A375 (cell line): Measurements from ENCODE around the gene LYZ. TPM values are rescaled to one million over a fixed set of nuclear protein-coding genes. Genes with fewer than 3 reads are reported as not detected.

Experiments used
- small RNA-seq: library from RNA; depleted of rRNA; stranded (forward); fragments of <200 nt; gene quantifications from one replicate; pipeline ENCODE3, GENCODE V24; 2014
- total RNA-seq: library from RNA; depleted of rRNA; stranded (reverse); fragments of >200 nt; shearing (Covaris generic); gene quantifications from 2 replicates; pipeline ENCODE4 v1.2.3, GENCODE V29; 2014; rRNA removed

Gene LYZ
- total RNA-seq, result 3.6 and 4.6 TPM in 2 replicates

GRCh38 chr12:69348162-69348938 is at the start of gene LYZ:
TSS of gene LYZ (plus strand) at chr12:69348381. CDS start at chr12:69348409, 28 bp downstream.

GRCh38 chr12:69359531-69360347 is 11.6 kb downstream of the LYZ start, which contains the start of gene YEATS4:
TSS of gene YEATS4 (plus strand) at chr12:69359743. CDS start at chr12:69359973, 230 bp downstream.

Small RNA genes within 50 kb of the gene (small RNA-seq; reads per million reads assigned to genes)
- not detected for gene RN7SL804P

Other genes with a start within 250 kb of the LYZ start
- 146 and 148 TPM in 2 replicates for gene CPSF6, start 108.8 kb upstream of the LYZ start, total RNA-seq
- gene YEATS4, start 11.4 kb downstream of the LYZ start, total RNA-seq, result 93.2 and 99.3 TPM in 2 replicates
- gene FRS2, start 122.0 kb downstream of the LYZ start, total RNA-seq, result 23.1 and 24.7 TPM in 2 replicates
- gene CCT2, start 237.1 kb downstream of the LYZ start, total RNA-seq, result 343 and 377 TPM in 2 replicates